HEK293 (cell line): ENCODE data around the gene S100A8.

ENCODE experiments used
- CTCF ChIA-PET: fragments of 350-600 bp; formaldehyde crosslinking; extraction: SDS; loops from one replicate; lab custom pipeline; 2021; ENCODE audit warnings: antibody characterized with exemption; lab: Yijun Ruan, JAX
- POLR2A ChIA-PET: fragments of 300-600 bp; formaldehyde crosslinking; extraction: SDS; loops from one replicate; lab custom pipeline; 2020; ENCODE audit warnings: antibody characterized with exemption, inconsistent platforms; lab: Yijun Ruan, JAX
- H3K27ac ChIP-seq: fragments of 200-500 bp; sonication (Bioruptor generic); 2 replicates; pipeline ENCODE4 v1.5.1; 2014; ENCODE audit warnings: low read depth, low read length, control low read depth, inconsistent platforms; ENCODE audit errors: extremely low read depth
- H3K36me3 ChIP-seq, 2 experiments: fragments of 200-500 bp in 1 of 2; sonication (Bioruptor generic) in 1 of 2; 1 replicate in 1 of 2; 2 replicates in 1 of 2; pipeline ENCODE4 v1.5.1; 2014 to 2017; ENCODE audit warnings: inconsistent platforms in 2 of 2, low read length in 2 of 2; ENCODE audit not compliant: control insufficient read depth in 2 of 2, insufficient read depth in 1 of 2
- H3K4me1 ChIP-seq: fragments of 200-500 bp; sonication (Bioruptor generic); 2 replicates; pipeline ENCODE4 v1.5.1; 2014; ENCODE audit warnings: mild to moderate bottlenecking, low read length, inconsistent platforms; ENCODE audit not compliant: control insufficient read depth, insufficient read depth
- H3K4me3 ChIP-seq: 2 replicates; pipeline ENCODE4 v1.5.1; 2011; ENCODE audit warnings: low read depth, mild to moderate bottlenecking, control low read depth, low read length, moderate library complexity
- H3K9me3 ChIP-seq: fragments of 200-500 bp; sonication (Bioruptor generic); 2 replicates; pipeline ENCODE4 v1.5.1; 2014; ENCODE audit warnings: low read depth, low read length, inconsistent platforms; ENCODE audit not compliant: control insufficient read depth, insufficient read depth
- KLF10 ChIP-seq: fragments of 450-650 bp; IDR thresholded peaks from 2 replicates; pipeline ENCODE4 v1.5.1; 2018; ENCODE audit warnings: missing biosample characterization, mild to moderate bottlenecking, missing genetic modification characterization
- SP2 ChIP-seq: fragments of 450-650 bp; formaldehyde crosslinking; IDR thresholded peaks from 2 replicates; pipeline ENCODE4 v1.5.1; 2016; ENCODE audit warnings: missing biosample characterization, missing genetic modification characterization
- ZBTB20 ChIP-seq: fragments of 450-650 bp; formaldehyde crosslinking; IDR thresholded peaks from 2 replicates; pipeline ENCODE4 v1.5.1; 2016; ENCODE audit warnings: missing biosample characterization, missing genetic modification characterization
- ZBTB49 ChIP-seq: fragments of 450-650 bp; formaldehyde crosslinking; IDR thresholded peaks from 2 replicates; pipeline ENCODE4 v1.5.1; 2016; ENCODE audit warnings: missing biosample characterization, missing genetic modification characterization, low read depth
- ZFHX2 ChIP-seq: fragments of 450-650 bp; formaldehyde crosslinking; conservative IDR thresholded peaks from 2 replicates; pipeline ENCODE4 v1.5.1; 2016; ENCODE audit warnings: missing biosample characterization, missing genetic modification characterization
- ZFP3 ChIP-seq: fragments of 450-650 bp; formaldehyde crosslinking; IDR thresholded peaks from 2 replicates; pipeline ENCODE4 v1.5.1; 2016; ENCODE audit warnings: low read depth, missing biosample characterization, missing genetic modification characterization
- ZNF394 ChIP-seq: fragments of 450-650 bp; formaldehyde crosslinking; IDR thresholded peaks from 2 replicates; pipeline ENCODE4 v1.5.1; 2016; ENCODE audit warnings: missing biosample characterization, missing genetic modification characterization, mild to moderate bottlenecking, moderate library complexity, borderline replicate concordance
- ZNF585B ChIP-seq: fragments of 450-650 bp; formaldehyde crosslinking; IDR thresholded peaks from 2 replicates; pipeline ENCODE4 v1.5.1; 2016; ENCODE audit warnings: missing biosample characterization, missing genetic modification characterization
- ZSCAN18 ChIP-seq: fragments of 450-650 bp; formaldehyde crosslinking; IDR thresholded peaks from 2 replicates; pipeline ENCODE4 v1.5.1; 2016; ENCODE audit warnings: missing biosample characterization, missing genetic modification characterization
- ZSCAN5A ChIP-seq: fragments of 450-650 bp; formaldehyde crosslinking; IDR thresholded peaks from 2 replicates; pipeline ENCODE4 v1.5.1; 2016; ENCODE audit warnings: missing biosample characterization, missing genetic modification characterization
- ZXDB ChIP-seq: fragments of 450-650 bp; formaldehyde crosslinking; IDR thresholded peaks from 2 replicates; pipeline ENCODE4 v1.5.1; 2016; ENCODE audit warnings: missing biosample characterization, missing genetic modification characterization
- TF ChIP-seq, protein P1 (sequence below): fragments of 450-650 bp; formaldehyde crosslinking; IDR thresholded peaks from 2 replicates; pipeline ENCODE4 v1.5.1; 2016; ENCODE audit warnings: missing biosample characterization, missing genetic modification characterization

The S100A8 gene

GRCh38 chr1:153349363-153350320 is 41.2 kb downstream of the S100A8 start (continued):
- TF ChIP-seq, protein P1, sequence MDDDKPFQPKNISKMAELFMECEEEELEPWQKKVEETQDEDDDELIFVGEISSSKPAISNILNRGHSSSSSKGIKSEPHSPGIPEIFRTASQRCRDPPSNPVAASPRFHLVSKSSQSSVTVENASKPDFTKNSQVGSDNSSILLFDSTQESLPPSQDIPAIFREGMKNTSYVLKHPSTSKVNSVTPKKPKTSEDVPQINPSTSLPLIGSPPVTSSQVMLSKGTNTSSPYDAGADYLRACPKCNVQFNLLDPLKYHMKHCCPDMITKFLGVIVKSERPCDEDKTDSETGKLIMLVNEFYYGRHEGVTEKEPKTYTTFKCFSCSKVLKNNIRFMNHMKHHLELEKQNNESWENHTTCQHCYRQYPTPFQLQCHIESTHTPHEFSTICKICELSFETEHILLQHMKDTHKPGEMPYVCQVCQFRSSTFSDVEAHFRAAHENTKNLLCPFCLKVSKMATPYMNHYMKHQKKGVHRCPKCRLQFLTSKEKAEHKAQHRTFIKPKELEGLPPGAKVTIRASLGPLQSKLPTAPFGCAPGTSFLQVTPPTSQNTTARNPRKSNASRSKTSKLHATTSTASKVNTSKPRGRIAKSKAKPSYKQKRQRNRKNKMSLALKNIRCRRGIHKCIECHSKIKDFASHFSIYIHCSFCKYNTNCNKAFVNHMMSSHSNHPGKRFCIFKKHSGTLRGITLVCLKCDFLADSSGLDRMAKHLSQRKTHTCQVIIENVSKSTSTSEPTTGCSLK (tag by site-specific recombination), result no peak

DNA sequence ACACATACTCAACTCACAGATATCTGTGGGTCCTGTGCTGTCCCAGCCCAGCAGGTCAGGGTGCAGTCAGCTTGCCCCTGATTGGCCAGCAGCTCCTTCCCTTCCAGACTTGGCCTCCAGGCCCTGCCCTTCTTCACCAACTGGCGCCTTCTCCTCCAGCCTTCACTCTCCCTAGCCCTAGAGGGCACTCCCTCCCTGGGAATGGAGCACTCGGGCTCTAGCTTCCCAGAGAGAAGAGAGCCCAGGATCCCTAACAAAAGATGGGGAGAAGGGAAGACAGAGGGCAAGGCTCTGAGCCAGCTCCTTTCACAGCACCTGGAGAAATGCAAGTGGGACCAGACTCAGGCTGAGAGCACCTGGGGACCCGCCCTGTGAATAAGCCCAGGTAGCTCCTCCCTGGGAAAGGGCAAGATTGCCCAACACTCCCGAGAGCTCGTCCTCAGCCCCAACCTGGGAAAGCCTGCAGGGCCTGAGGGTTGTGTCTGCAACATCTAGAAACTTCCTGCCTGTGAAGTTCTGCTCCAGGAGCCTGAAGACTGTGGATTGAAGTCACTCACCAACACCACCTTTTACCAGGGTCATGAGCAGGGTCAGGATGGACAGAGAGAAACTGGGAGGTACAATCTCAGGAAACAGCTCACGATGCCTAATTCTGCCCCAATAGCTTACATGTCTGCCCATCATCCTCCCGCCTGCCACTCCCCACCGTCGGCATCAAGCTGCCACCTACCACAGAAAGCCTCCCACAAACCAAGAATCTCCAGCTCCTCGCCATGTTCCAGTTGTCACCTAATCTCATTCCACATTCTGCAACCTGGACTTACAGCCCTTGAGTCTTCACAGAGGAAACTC is 42.1 kb downstream of the S100A8 start, which contains the start of gene PGLYRP4:
TSS of gene PGLYRP4 (minus strand) at position 331 of the 852 bp plus-strand sequence. CDS start 909 bp downstream, outside the sequence.
- H3K4me3 ChIP-seq, result no peak within 1 kb of the TSS
- CTCF ChIA-PET, result interaction anchor here (0.6 to 11.6 kb wide), 3 partner anchors 13 to 147 kb away, joined by 3 to 259 read pairs (median 3); no protein-coding TSS in a partner anchor

More for the DNA sequence above, 42.1 kb downstream of the S100A8 start, which contains the start of gene PGLYRP4:
- POLR2A ChIA-PET, result no interaction called here
- no peak within 1 kb of the TSS for H3K27ac ChIP-seq
- no peaks in the 10 kb centered on the region for H3K36me3 ChIP-seq
- no peaks in the 10 kb centered on the region for H3K4me1 ChIP-seq
- H3K9me3 ChIP-seq, result no peaks in the 10 kb centered on the region
- TF ChIP-seq ZFP3 (tag by site-specific recombination) (no peak), ZNF585B (tag by site-specific recombination) (no peak), ZNF394 (no peak), ZBTB49 (tag by site-specific recombination) (no peak), ZXDB (tag by site-specific recombination) (no peak), SP2 (no peak), KLF10 (tag by site-specific recombination) (no peak), ZFHX2 (no peak), ZSCAN5A (no peak), ZBTB20 (tag by site-specific recombination) (no peak), ZSCAN18 (tag by site-specific recombination) (no peak)
